Measurements from ENCODE around the gene SRRM3. TPM values are rescaled to one million over a fixed set of nuclear protein-coding genes. Genes with fewer than 3 reads are reported as not detected.

The SRRM3 gene
- total and polyA plus RNA-seq, 9 of the 15 experiments (the other 6 are each of a cell fraction or from before 2014, with no cell fraction given), result 0.04 to 0.91 (median 0.46) TPM; not detected in 2

GRCh38 chr7:76314042-76314721, 112.5 kb downstream of the SRRM3 start (continued):
- TF ChIP-seq RERE (CRISPR knock-in tag; IDR thresholded peaks at IDR 0.05; ENCODE audit: borderline replicate concordance) (no peak), RBM25 (IDR thresholded peaks at IDR 0.05; ENCODE audit: low read depth, low read length, severe bottlenecking) (peak; percentile 90), KDM4B (IDR thresholded peaks at IDR 0.05; ENCODE audit: borderline replicate concordance in 2 of 2, low read depth in 1 of 2) (no peak), ZNF785 (CRISPR knock-in tag; IDR thresholded peaks at IDR 0.05) (no peak), MXI1 (IDR thresholded peaks at IDR 0.05; ENCODE audit: low read depth, low read length) (peak; percentile 57; the same call in 1 of the 2 replicates), ZFP36 (IDR thresholded peaks at IDR 0.05; ENCODE audit: low read depth, low read length, partially characterized antibody) (peak; percentile 75), CBX5 (IDR thresholded peaks at IDR 0.05; ENCODE audit: borderline replicate concordance, low read depth) (peak; percentile 44; the same call in 1 of the 2 replicates), CREB3L1 (IDR thresholded peaks at IDR 0.05; ENCODE audit: borderline replicate concordance, low read depth) (peak; percentile 48; the same call in 1 of the 2 replicates), ZNF121 (CRISPR knock-in tag; conservative IDR thresholded peaks at IDR 0.05) (peak; percentile 100), SRF (CRISPR knock-in tag; IDR thresholded peaks at IDR 0.05) (0 out of 4 replicates have a peak, but pooled peaks of 1 of the 2 experiments have one; percentile 40), ETV5 (CRISPR knock-in tag; IDR thresholded peaks at IDR 0.05; ENCODE audit: low read depth) (peak; percentile 89), MEF2A (IDR thresholded peaks at IDR 0.05; ENCODE audit: control insufficient read depth, low read depth, low read length) (peak; percentile 56; the same call in 1 of the 2 replicates), ZMIZ1 (IDR thresholded peaks at IDR 0.05; ENCODE audit: low read depth in 2 of 2, low read length in 2 of 2) (peak; percentile 44 to 77; a peak in 2 of 4 replicates), RFX1 (IDR thresholded peaks at IDR 0.05) (no peak), L3MBTL2 (IDR thresholded peaks at IDR 0.05) (peak; percentile 50; the same call in 1 of the 2 replicates)

Data from K562 (cell line).